H1 (cell line): ENCODE data around the gene PRR35. TPM values are rescaled to one million over a fixed set of nuclear protein-coding genes. Genes with fewer than 3 reads are reported as not detected.

Experiments used
- CTCF ChIA-PET: fragments of 300-600 bp; sonication (Branson Sonifier 250); formaldehyde crosslinking; loops from one replicate; lab custom pipeline; 2021; ENCODE audit not compliant: partially characterized antibody; lab: Charles Lee
- POLR2A ChIA-PET: fragments of 300-600 bp; sonication (Branson Sonifier 250); formaldehyde crosslinking; loops from one replicate; lab custom pipeline; 2021; ENCODE audit warnings: inconsistent platforms; ENCODE audit not compliant: partially characterized antibody; lab: Charles Lee
- DNase-seq, 2 experiments: peaks; one replicate each; pipeline versions ENCODE4 v3.0.0 to v3.0.0-alpha.2; 2010 to 2022; ENCODE audit warnings: low spot score in 2 of 2, low read depth in 1 of 2, mixed read lengths in 1 of 2
- FAIRE-seq: peaks from 2 replicates; lab custom pipeline; 2011; peaks lifted over from hg19 to GRCh38; lab: Jason Lieb, UNC
- H2AFZ ChIP-seq: 2 replicates; pipeline ENCODE4 v1.8.1; 2012; ENCODE audit warnings: low read length, inconsistent platforms
- H2AK5ac ChIP-seq: 2 replicates; pipeline ENCODE4 v1.6.1; 2013; ENCODE audit warnings: low read depth, low read length
- H2BK120ac ChIP-seq: replicated peaks from 2 replicates; pipeline ENCODE3; 2013; ENCODE audit warnings: low read depth, low read length, inconsistent platforms
- H2BK12ac ChIP-seq: 2 replicates; pipeline ENCODE4 v1.6.1; 2013; ENCODE audit warnings: low read depth, low read length
- H2BK15ac ChIP-seq: 2 replicates; pipeline ENCODE4 v1.6.1; 2013; ENCODE audit warnings: low read length
- H2BK20ac ChIP-seq: 2 replicates; pipeline ENCODE4 v1.6.1; 2013; ENCODE audit warnings: low read length
- H2BK5ac ChIP-seq: 2 replicates; pipeline ENCODE4 v1.6.1; 2013; ENCODE audit warnings: low read depth, low read length
- H3K14ac ChIP-seq: 2 replicates; pipeline ENCODE4 v1.6.1; 2013; ENCODE audit warnings: inconsistent platforms; ENCODE audit not compliant: insufficient read length
- H3K18ac ChIP-seq: 2 replicates; pipeline ENCODE4 v1.6.1; 2013; ENCODE audit warnings: low read length; ENCODE audit errors: extremely low read depth
- H3K23ac ChIP-seq: 2 replicates; pipeline ENCODE4 v1.6.1; 2013; ENCODE audit warnings: inconsistent platforms; ENCODE audit not compliant: insufficient read length
- H3K23me2 ChIP-seq: 2 replicates; pipeline ENCODE4 v1.6.1; 2013; ENCODE audit warnings: low read depth, low read length
- H3K27ac ChIP-seq: 2 replicates; pipeline ENCODE4 v1.6.1; 2011; ENCODE audit warnings: low read depth, low read length, inconsistent platforms
- H3K27me3 ChIP-seq, 4 experiments: replicated peaks in 1 of 4; 1 replicate in 1 of 4; 2 replicates in 3 of 4; pipeline versions ENCODE4 v1.6.1 to v1.8.1; 2011 to 2013; ENCODE audit warnings: low read length in 3 of 4, mild to moderate bottlenecking in 3 of 4, inconsistent platforms in 2 of 4, mixed read lengths in 2 of 4, moderate library complexity in 1 of 4; ENCODE audit not compliant: control insufficient read depth in 3 of 4, insufficient read depth in 3 of 4; ENCODE audit errors: extremely low read depth in 1 of 4
- H3K36me3 ChIP-seq, 4 experiments: 2 replicates each; pipeline versions ENCODE4 v1.6.1 to v1.8.1; 2011 to 2013; ENCODE audit warnings: mild to moderate bottlenecking in 4 of 4, low read length in 3 of 4, moderate library complexity in 2 of 4, control low read depth in 1 of 4, inconsistent platforms in 1 of 4; ENCODE audit not compliant: insufficient read depth in 4 of 4, control insufficient read depth in 2 of 4
- H3K4ac ChIP-seq: replicated peaks from 2 replicates; pipeline ENCODE3; 2013; ENCODE audit warnings: low read length, low read depth, mixed read lengths, inconsistent platforms; ENCODE audit not compliant: insufficient read length
- H3K4me1 ChIP-seq, 4 experiments: replicated peaks in 1 of 4; 1 replicate in 1 of 4; 2 replicates in 3 of 4; pipeline versions ENCODE4 v1.6.1 to v1.8.1; 2011 to 2013; ENCODE audit warnings: low read length in 3 of 4, inconsistent platforms in 2 of 4, mixed read lengths in 1 of 4; ENCODE audit not compliant: insufficient read depth in 4 of 4, control insufficient read depth in 3 of 4
- H3K4me2 ChIP-seq, 2 experiments: 2 replicates each; pipeline versions ENCODE4 v1.6.1 to v1.8.1; 2011 to 2013; ENCODE audit warnings: low read depth in 2 of 2, low read length in 2 of 2, control low read depth in 1 of 2, inconsistent platforms in 1 of 2, mild to moderate bottlenecking in 1 of 2; ENCODE audit not compliant: insufficient read depth in 1 of 2
- H3K4me3 ChIP-seq, 4 experiments: fragments of 200-600, 300-600 bp in 1 of 4; sonication (generic), shearing (Covaris generic), sonication (Bioruptor Twin) in 1 of 4; 2 replicates each; pipeline versions ENCODE4 v1.5.1 to v1.8.1; 2011 to 2016; ENCODE audit warnings: low read length in 4 of 4, low read depth in 3 of 4, control low read depth in 2 of 4, inconsistent platforms in 2 of 4, mild to moderate bottlenecking in 2 of 4, mixed read lengths in 1 of 4, moderate library complexity in 1 of 4; ENCODE audit not compliant: insufficient read depth in 2 of 4; ENCODE audit errors: extremely low read depth in 1 of 4
- H3K56ac ChIP-seq: replicated peaks from 2 replicates; pipeline ENCODE3; 2013; ENCODE audit warnings: low read depth, mild to moderate bottlenecking, mixed read lengths, low read length, inconsistent platforms; ENCODE audit not compliant: insufficient read length
- H3K79me1 ChIP-seq: 2 replicates; pipeline ENCODE4 v1.6.1; 2013; ENCODE audit warnings: low read depth, low read length, control low read depth
- H3K79me2 ChIP-seq, 2 experiments: 2 replicates each; pipeline versions ENCODE4 v1.6.1 to v1.8.1; 2012 to 2013; ENCODE audit warnings: low read length in 2 of 2, mild to moderate bottlenecking in 2 of 2, inconsistent platforms in 1 of 2; ENCODE audit not compliant: insufficient read depth in 2 of 2, control insufficient read depth in 1 of 2
- H3K9ac ChIP-seq, 4 experiments: replicated peaks in 1 of 4; 1 replicate in 1 of 4; 2 replicates in 3 of 4; pipeline versions ENCODE4 v1.6.1 to v1.8.1; 2011 to 2013; ENCODE audit warnings: low read depth in 3 of 4, low read length in 3 of 4, control low read depth in 2 of 4, mild to moderate bottlenecking in 2 of 4, moderate library complexity in 2 of 4, inconsistent platforms in 1 of 4; ENCODE audit errors: extremely low read depth in 1 of 4
- H3K9me3 ChIP-seq, 2 experiments: 2 replicates each; pipeline versions ENCODE4 v1.6.1 to v1.8.1; 2012 to 2013; ENCODE audit warnings: mild to moderate bottlenecking in 2 of 2, moderate library complexity in 2 of 2, control low read depth in 1 of 2, inconsistent platforms in 1 of 2, low read depth in 1 of 2, low read length in 1 of 2, mixed read lengths in 1 of 2; ENCODE audit not compliant: insufficient read depth in 2 of 2
- H4K20me1 ChIP-seq, 2 experiments: replicated peaks in 1 of 2; 2 replicates each; pipeline versions ENCODE3 to v1.8.1; 2011 to 2013; ENCODE audit warnings: inconsistent platforms in 2 of 2, low read length in 2 of 2, mild to moderate bottlenecking in 1 of 2; ENCODE audit not compliant: insufficient read depth in 2 of 2, control insufficient read depth in 1 of 2
- H4K5ac ChIP-seq: 2 replicates; pipeline ENCODE4 v1.6.1; 2013; ENCODE audit warnings: low read length, low read depth, mixed read lengths, inconsistent platforms; ENCODE audit not compliant: insufficient read length
- H4K8ac ChIP-seq: 2 replicates; pipeline ENCODE4 v1.8.0; 2013; ENCODE audit warnings: mild to moderate bottlenecking, moderate library complexity, low read length, inconsistent platforms; ENCODE audit not compliant: insufficient read depth; ENCODE audit errors: extremely low read depth
- H4K91ac ChIP-seq: replicated peaks from 2 replicates; pipeline ENCODE3; 2013; ENCODE audit warnings: low read length, mixed read lengths, inconsistent platforms; ENCODE audit not compliant: insufficient read length
- CTBP2 ChIP-seq: IDR thresholded peaks from 2 replicates; pipeline ENCODE4 v1.7.0; 2011; ENCODE audit warnings: borderline replicate concordance, mild to moderate bottlenecking, moderate library complexity, mixed read lengths, low read length; ENCODE audit not compliant: insufficient read depth, insufficient read length
- FOSL1 ChIP-seq: IDR thresholded peaks from 2 replicates; pipeline ENCODE4 v1.6.1; 2011; ENCODE audit warnings: mild to moderate bottlenecking, low read depth, low read length, moderate library complexity; ENCODE audit not compliant: insufficient read depth
- ZNF274 ChIP-seq: IDR thresholded peaks from 2 replicates; pipeline ENCODE4 v1.7.0; 2012; ENCODE audit warnings: low read length, borderline replicate concordance; ENCODE audit errors: extremely low read depth
- WGBS, 2 experiments: shearing (Covaris generic) in 1 of 2; methylation state at CpG; one replicate each; pipeline versions ENCODE4 v1.1.6 to v1.1.7; 2013 to 2015; ENCODE audit warnings: low lambda C conversion rate in 2 of 2, mixed read lengths in 2 of 2, inconsistent platforms in 1 of 2, low coverage in 1 of 2, missing lambda C conversion rate in 1 of 2; ENCODE audit not compliant: insufficient replicate concordance in 2 of 2, insufficient coverage in 1 of 2, insufficient read length in 1 of 2; ENCODE audit errors: extremely low coverage in 1 of 2, missing lambda C conversion rate in 1 of 2; 5-methylcytosine and 5-hydroxymethylcytosine counted together
- polyA plus RNA-seq, 7 experiments: library from polyadenylated mRNA; depleted of rRNA in 3 of 7; stranded (reverse) in 5 of 7; unstranded in 2 of 7; fragments of >200 nt in 5 of 7; fragments of 200-250 nt in 2 of 7; gene quantifications; 1 replicate in 5 of 7; 2 replicates in 1 of 7; 4 replicates in 1 of 7; pipeline versions ENCODE4 v1.2.1 to v1.2.3, GENCODE V29; 2011 to 2013; ENCODE audit warnings: missing spikeins in 2 of 7, mixed read lengths in 2 of 7
- total RNA-seq: library from RNA; stranded (reverse); fragmentation: NEBNext Ultra II Directional; extraction: Animal tissue kit (Norgen Biotek cat#: 25700); gene quantifications from 2 replicates; pipeline ENCODE4 v1.2.1, GENCODE V29; 2021

The PRR35 gene
- total and polyA plus RNA-seq, 2 of the 8 experiments (the other 6 are each of a cell fraction or from before 2014, with no cell fraction given) = 0.38 to 0.50 TPM

GRCh38 chr16:554640-555365, 5.4 kb upstream of the PRR35 start:
- 91% methylated on average over 49 of the region's 54 CpGs; no CpG with 5 or more reads in 1 of the 2 experiments for whole genome bisulfite sequencing, 2 experiments
- TF ChIP-seq CTBP2 (no peak), ZNF274 (no peak), FOSL1 (no peak)

More at GRCh38 chr16:554640-555365, 5.4 kb upstream of the PRR35 start:
- H3K9ac ChIP-seq = no peak overlapping the region
- no peak overlapping the region for H3K4me2 ChIP-seq
- H3K79me1 ChIP-seq = no peaks in the 10 kb centered on the region; the same call in 1 of the 2 replicates
- no peak overlapping the region for H3K4me3 ChIP-seq
- H2BK12ac ChIP-seq = no peak overlapping the region
- no peak overlapping the region for H3K23ac ChIP-seq
- H3K79me2 ChIP-seq = no peaks in the 10 kb centered on the region
- H3K9me3 ChIP-seq = no peaks in the 10 kb centered on the region
- H3K36me3 ChIP-seq = peaks cover 0 to 16% (median 2%) of the 10 kb centered on the region in 4 experiments; a peak in 1 of 8 replicates
- peaks cover 0 to 2% of the 10 kb centered on the region in 2 experiments for H4K20me1 ChIP-seq
- H3K4me1 ChIP-seq = peaks cover 0 to 8% (median 2%) of the 10 kb centered on the region in 4 experiments; a peak in 4 of 7 replicates
- H2BK120ac ChIP-seq = no peak overlapping the region
- H2AFZ ChIP-seq = no peak overlapping the region
- H4K5ac ChIP-seq = no peak overlapping the region
- no peak overlapping the region for H2BK5ac ChIP-seq
- no peak for DNase-seq
- ChIA-PET CTCF (interaction anchor here (0.6 to 3.9 kb wide), 9 partner anchors 10 to 236 kb away, joined by 3 to 21 read pairs (median 4); no protein-coding TSS in a partner anchor), POLR2A (interaction anchor here (0.7 to 2.2 kb wide), 8 partner anchors 9 to 28 kb away, joined by 3 to 8 read pairs (median 4); partner anchors contain the start of genes CAPN15 and NHLRC4)
- no peak for FAIRE-seq
- H3K14ac ChIP-seq = no peak overlapping the region
- H2BK15ac ChIP-seq = no peak overlapping the region
- H3K56ac ChIP-seq = no peak overlapping the region
- no peak overlapping the region for H3K4ac ChIP-seq
- H2AK5ac ChIP-seq = no peak overlapping the region
- H4K8ac ChIP-seq = no peak overlapping the region
- peaks cover 4 to 20% (median 14%) of the 10 kb centered on the region in 4 experiments; a peak in 6 of 7 replicates for H3K27me3 ChIP-seq
- H3K18ac ChIP-seq = no peak overlapping the region
- H3K23me2 ChIP-seq = peaks cover 4% of the 10 kb centered on the region; the same call in 1 of the 2 replicates
- H2BK20ac ChIP-seq = no peak overlapping the region
- no peak overlapping the region for H3K27ac ChIP-seq
- H4K91ac ChIP-seq = no peak overlapping the region
